GM12873 (cell line): ENCODE measurements around the gene DUSP7.

Experiments used
- TF ChIP-seq, protein P1 (sequence below): IDR thresholded peaks from 2 replicates; pipeline ENCODE4 v1.5.1; 2012; ENCODE audit warnings: low read depth, mild to moderate bottlenecking, moderate library complexity, low read length, control low read depth; ENCODE audit not compliant: insufficient read depth; ENCODE audit errors: missing control alignments

The DUSP7 gene

DNA sequence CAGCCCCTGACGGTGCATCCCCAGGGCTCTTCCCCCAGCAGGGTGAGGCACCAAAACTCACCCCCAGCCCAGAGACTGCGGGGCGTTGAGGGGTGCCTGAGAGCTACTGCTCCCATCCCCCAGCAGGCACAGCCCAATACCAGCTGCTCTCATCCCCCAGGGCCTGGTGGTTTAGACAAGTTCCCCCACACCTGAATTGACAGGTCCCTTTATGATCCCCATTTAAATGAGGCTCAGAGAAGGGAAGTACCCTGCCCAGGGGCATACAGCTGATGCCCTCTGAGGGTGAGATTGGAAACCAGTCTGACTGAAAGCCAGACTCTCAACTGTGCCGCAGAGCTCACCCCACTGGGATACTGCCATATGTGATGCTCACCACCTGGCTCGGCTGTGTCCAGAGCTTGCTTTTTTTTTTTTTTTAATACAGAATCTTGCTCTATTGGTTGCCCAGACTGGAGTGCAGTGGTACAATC is 20.1 kb downstream of the DUSP7 start:
- TF ChIP-seq, protein P1, sequence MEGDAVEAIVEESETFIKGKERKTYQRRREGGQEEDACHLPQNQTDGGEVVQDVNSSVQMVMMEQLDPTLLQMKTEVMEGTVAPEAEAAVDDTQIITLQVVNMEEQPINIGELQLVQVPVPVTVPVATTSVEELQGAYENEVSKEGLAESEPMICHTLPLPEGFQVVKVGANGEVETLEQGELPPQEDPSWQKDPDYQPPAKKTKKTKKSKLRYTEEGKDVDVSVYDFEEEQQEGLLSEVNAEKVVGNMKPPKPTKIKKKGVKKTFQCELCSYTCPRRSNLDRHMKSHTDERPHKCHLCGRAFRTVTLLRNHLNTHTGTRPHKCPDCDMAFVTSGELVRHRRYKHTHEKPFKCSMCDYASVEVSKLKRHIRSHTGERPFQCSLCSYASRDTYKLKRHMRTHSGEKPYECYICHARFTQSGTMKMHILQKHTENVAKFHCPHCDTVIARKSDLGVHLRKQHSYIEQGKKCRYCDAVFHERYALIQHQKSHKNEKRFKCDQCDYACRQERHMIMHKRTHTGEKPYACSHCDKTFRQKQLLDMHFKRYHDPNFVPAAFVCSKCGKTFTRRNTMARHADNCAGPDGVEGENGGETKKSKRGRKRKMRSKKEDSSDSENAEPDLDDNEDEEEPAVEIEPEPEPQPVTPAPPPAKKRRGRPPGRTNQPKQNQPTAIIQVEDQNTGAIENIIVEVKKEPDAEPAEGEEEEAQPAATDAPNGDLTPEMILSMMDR, result no peak

DNA sequence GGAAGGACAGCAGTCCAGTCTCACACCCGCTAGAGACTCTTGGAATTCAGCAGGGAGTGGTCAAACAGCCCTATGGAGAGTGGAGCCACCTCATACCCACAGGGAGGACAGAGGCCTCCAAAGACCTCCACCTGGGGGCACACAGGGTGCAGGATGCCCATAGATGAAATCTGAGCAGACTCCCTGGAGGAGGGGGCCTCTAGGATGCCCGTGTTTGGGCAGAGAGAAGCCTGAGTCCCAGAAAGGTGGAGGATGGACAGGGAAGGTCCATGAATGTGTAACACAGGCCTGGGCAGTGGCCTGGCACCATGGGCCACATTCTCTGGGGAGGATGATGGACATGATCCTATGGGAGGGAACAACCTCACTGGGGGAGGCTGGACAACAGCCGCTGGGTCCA is 21.7 kb downstream of the DUSP7 start:
- TF ChIP-seq, protein P1, result no peak

DNA sequence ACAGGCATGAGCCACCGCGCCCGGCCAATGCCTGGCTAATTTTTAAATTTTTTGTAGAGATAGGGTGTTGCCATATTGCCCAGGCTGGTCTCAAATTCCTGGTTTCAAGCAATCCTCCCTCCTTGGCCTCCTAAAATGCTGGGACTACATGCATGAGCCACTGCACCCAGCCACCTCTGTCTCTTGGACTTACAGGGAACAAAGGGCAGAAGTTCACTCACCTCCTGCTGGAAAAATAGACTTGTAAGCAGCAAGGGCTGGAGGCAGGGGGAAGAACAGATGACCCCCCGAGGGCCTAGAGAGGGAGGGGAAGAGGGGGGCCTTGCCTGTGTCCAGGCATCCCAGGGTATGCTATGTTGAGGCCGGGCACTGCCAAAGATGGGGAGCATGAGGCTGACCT is 22.2 kb downstream of the DUSP7 start:
- TF ChIP-seq, protein P1, result no peak

DNA sequence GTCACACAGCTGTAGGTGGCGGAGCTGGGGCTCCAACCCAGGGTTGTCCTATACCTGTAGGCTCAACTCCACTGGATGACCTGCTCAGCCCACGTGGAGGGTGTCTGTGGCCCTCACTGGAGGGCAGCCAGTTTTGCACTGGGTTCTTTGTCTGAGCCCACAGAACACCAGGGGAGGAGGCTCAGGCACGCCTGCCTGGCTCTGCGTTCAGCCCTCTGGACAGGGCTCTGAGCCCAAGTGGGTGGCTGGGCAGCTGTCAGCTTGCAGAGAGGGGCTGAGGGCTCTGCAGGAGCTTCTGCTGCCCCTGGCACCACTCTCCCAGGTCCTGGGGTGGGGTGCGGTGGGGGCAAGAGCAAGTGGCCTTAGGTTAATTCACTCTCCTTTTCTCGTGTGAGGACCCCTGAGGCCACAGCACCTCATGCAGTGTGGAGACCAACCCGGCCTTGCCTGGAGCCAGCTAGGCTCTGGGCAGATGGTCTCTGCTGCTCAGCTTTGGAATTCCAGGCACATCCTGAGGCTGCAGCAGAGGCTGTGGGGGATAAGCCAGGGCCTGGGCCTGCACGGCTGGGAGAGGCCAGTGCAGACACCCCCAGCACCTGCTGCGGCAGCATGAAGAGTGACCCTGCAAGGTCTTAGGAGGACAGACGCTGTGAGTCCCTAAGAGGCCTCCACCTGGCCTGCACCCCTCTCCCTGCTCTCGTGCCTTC is 23.5 kb downstream of the DUSP7 start:
- TF ChIP-seq, protein P1, result no peak

DNA sequence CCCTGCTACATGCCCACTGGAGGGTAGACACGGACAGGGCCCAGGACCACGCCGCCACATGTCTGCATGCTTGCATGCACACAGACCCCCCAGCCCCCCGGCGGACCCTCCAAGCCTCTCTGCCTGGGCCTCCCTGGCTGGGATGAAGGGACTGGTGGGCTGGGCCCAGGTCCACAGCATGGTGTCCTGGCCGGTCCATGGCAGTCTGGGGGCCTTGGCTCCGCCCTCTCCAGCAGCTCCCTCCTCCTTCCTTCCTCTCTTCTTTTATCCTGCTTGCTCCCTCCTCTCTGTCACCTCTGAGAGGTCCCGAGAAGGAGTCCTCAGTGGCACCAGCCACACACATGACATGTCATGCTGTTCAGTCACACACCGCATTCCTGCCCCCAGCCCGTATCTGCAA is 24.5 kb downstream of the DUSP7 start:
- TF ChIP-seq, protein P1, result no peak

DNA sequence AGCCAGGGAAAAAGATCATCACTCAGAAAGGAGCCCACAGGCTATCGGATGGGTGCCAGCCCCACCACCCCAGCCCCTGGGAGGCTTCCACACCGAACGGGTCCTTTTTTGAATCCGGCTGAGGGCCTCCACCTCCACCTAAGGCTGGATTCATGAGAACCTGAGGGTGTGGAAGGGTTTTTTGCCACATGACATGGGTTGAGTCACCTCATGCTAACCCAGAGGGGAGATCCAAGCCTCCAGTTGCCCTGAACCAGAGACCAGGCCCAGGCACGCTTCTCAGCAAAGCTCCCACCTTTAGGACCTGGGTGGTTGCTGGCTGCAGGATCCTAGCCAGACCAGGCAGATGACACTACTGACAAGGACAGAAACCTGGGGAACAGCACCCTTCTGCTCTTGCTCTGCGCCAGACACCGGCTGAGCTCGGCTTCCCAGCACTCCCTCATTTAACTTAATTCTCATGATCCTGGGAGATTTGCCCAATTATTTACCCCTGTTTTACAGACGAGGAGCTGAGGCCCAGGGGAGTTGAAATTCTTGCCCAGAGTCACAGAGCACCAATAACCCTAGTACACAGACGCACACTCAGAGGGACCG is 25.6 kb downstream of the DUSP7 start:
- TF ChIP-seq, protein P1, result no peak

DNA sequence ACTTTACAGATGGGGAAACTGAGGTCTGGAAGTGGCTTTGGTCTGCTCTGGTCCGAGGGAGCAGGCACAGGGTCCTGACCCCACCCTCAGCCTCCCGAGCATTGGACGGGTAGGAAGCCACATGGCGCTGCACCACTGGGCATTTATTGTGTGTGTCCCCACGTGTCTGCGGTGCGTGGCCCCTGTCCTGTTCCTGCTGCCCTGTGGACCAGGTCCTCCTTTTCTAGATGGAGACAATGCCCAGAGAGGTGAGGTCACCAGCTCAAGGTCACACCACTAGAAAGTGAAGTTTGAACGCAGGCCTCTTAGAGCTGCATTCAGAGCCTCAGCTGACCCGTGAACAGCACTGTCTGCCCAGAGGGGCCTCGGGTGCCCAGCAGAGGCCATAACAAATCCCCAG is 26.8 kb downstream of the DUSP7 start:
- TF ChIP-seq, protein P1, result no peak
